ENCODE measurements around the gene ZNF560. TPM values are rescaled to one million over a fixed set of nuclear protein-coding genes. Genes with fewer than 3 reads are reported as not detected.

The ZNF560 gene
- total RNA-seq, 6 experiments from 2014 or later: not detected

DNA sequence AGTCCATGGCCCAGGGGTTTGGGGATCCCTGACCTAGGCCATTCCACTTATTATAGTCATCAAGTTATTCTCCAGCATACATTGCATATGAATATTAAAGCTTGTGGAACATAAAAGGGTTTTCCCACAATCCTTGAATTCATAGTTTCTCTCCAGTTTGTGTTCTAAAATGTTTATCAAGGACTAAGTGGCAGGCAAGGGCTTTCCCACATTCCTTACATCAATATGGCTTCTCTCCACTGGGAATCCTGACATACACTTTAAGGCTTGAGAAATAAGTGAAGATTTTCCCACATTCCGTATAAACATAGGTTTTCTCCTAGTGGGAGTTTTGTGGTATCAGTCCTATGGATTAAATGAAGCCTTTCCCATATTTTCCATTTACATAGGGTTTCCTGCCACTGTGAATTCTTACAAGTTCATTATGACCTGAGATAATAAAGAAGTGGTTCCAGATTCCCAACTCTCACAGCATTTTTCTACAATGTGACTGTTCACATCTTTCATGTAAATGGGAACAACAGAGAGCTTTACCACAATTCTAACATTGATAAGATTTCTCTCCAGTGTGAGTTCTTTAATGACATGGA, 25.6 kb upstream of the ZNF560 start:
- Histone ChIP-seq H3K4me1 (no peaks in the 10 kb centered on the region), H3K4me3 (no peak overlapping the region), H3K27ac (no peak overlapping the region), H3K9me3 (peaks cover 6 to 55% (median 26%) of the 10 kb centered on the region in 4 donors), H3K27me3 (no peaks in the 10 kb centered on the region), H3K36me3 (peaks cover 0 to 13% (median 4%) of the 10 kb centered on the region in 4 donors)
- TF ChIP-seq, protein P1, sequence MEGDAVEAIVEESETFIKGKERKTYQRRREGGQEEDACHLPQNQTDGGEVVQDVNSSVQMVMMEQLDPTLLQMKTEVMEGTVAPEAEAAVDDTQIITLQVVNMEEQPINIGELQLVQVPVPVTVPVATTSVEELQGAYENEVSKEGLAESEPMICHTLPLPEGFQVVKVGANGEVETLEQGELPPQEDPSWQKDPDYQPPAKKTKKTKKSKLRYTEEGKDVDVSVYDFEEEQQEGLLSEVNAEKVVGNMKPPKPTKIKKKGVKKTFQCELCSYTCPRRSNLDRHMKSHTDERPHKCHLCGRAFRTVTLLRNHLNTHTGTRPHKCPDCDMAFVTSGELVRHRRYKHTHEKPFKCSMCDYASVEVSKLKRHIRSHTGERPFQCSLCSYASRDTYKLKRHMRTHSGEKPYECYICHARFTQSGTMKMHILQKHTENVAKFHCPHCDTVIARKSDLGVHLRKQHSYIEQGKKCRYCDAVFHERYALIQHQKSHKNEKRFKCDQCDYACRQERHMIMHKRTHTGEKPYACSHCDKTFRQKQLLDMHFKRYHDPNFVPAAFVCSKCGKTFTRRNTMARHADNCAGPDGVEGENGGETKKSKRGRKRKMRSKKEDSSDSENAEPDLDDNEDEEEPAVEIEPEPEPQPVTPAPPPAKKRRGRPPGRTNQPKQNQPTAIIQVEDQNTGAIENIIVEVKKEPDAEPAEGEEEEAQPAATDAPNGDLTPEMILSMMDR (IDR thresholded peaks at IDR 0.05): no peak
- TF ChIP-seq POLR2A (IDR thresholded peaks at IDR 0.05): no peak
- WGBS (ENCODE audit: insufficient coverage, low coverage, low lambda C conversion rate, missing lambda C conversion rate): 90% methylated on average over 1 of the region's 1 CpG
- intact Hi-C loops (cut with DNase I): no loop called here
- ATAC-seq (no peak), DNase-seq (no peak)

DNA sequence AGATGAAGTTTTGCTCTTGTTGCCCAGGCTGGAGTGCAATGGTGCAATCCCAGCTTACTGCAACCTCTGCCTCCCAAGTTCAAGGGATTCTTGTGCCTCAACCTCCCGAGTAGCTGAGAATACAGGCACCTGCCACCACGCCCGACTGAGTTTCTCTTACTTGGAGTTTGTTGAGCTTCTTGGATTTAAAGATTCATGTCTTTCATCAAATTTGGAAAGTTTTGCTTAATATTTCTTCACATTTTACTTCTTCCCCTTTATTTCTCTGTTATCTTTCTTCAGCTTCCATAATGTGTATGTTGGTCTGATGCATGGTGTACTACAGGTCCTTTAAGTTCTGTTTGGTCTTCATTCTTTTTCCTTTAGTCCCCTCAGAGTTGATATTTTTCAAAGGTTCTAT, 8.9 kb upstream of the ZNF560 start:
- 57% methylated on average over 3 of the region's 3 CpGs for WGBS (ENCODE audit: insufficient coverage, low coverage, low lambda C conversion rate, missing lambda C conversion rate)
- Histone ChIP-seq H3K9me3 (peaks cover 0 to 8% (median 0%) of the 10 kb centered on the region in 4 donors), H3K4me1 (no peaks in the 10 kb centered on the region), H3K27ac (no peak overlapping the region), H3K27me3 (no peaks in the 10 kb centered on the region), H3K4me3 (no peak overlapping the region), H3K36me3 (no peaks in the 10 kb centered on the region)
- DNase-seq: no peak
- no peak for ATAC-seq
- TF ChIP-seq POLR2A (IDR thresholded peaks at IDR 0.05): no peak
- TF ChIP-seq, protein P1 (IDR thresholded peaks at IDR 0.05): no peak
- intact Hi-C loops (cut with DNase I): no loop called here

DNA sequence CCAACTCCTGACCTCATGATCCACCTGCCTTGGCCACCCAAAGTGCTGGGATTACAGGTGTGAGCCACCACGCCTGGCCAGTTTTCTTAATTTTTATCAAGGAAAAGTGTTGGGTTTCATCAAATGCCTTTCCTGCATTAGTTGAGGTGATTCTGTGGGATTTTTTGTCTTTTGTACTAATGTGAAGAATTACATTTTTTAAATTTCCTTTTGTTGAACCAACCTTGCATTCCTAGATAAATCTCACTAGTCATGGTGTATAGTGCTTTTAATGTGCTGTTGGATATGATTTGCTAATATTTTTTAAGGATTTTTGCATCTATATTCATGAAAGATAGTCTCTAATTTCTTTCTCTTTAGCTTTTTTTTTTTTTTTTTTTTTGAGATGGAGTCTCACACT, 2.4 kb upstream of the ZNF560 start:
- no peaks in the 10 kb centered on the region for H3K36me3 ChIP-seq
- peaks cover 0 to 4% (median 0%) of the 10 kb centered on the region in 4 donors for H3K9me3 ChIP-seq
- no peak overlapping the region for H3K27ac ChIP-seq
- no peaks in the 10 kb centered on the region for H3K27me3 ChIP-seq
- intact Hi-C loops (cut with DNase I): no loop called here
- no peak overlapping the region for H3K4me3 ChIP-seq
- ATAC-seq (no peak), DNase-seq (no peak)
- 70% methylated on average over 1 of the region's 1 CpG for WGBS (ENCODE audit: insufficient coverage, low coverage, low lambda C conversion rate, missing lambda C conversion rate)
- TF ChIP-seq POLR2A (IDR thresholded peaks at IDR 0.05): no peak
- TF ChIP-seq, protein P1 (IDR thresholded peaks at IDR 0.05): no peak
- no peaks in the 10 kb centered on the region for H3K4me1 ChIP-seq

DNA sequence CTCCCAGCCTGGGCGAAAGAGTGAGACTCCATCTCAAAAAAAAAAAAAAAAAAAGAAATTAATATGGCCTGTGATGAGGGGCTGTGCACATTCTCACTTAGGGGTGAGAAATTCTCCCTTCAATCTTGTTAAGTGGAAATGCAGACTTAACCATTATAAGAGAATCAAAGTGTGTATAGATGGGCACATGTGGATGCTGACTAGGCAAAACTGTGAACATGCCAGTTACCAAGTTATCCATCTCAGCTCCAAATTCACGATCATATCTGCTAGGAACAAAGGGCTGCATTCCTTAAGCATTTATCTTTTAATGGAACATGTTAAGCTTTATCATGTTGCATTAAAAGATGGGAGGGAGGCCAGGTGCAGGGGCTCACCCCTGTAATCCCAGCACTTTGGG, 4.3 kb downstream of the ZNF560 start:
- no peak for DNase-seq
- H3K27ac ChIP-seq: no peak overlapping the region
- no peaks in the 10 kb centered on the region for H3K27me3 ChIP-seq
- no peaks in the 10 kb centered on the region for H3K4me1 ChIP-seq
- 49% methylated on average over 2 of the region's 2 CpGs for WGBS (ENCODE audit: insufficient coverage, low coverage, low lambda C conversion rate, missing lambda C conversion rate)
- no peak overlapping the region for H3K4me3 ChIP-seq
- no peaks in the 10 kb centered on the region for H3K36me3 ChIP-seq
- no peaks in the 10 kb centered on the region for H3K9me3 ChIP-seq
- intact Hi-C loops (cut with DNase I): no loop called here
- TF ChIP-seq POLR2A (IDR thresholded peaks at IDR 0.05): no peak
- TF ChIP-seq, protein P1 (IDR thresholded peaks at IDR 0.05): no peak
- ATAC-seq: no peak
